GM18507 (cell line): ENCODE results near the gene SLC13A5.
"Not testable (repeated sequence)": the region's sequence is repeated elsewhere in the genome, so short reads cannot be mapped to it uniquely, and the experiment has no call there.

ENCODE experiments used
- DNase-seq: peaks from one replicate; pipeline ENCODE4 v3.0.0; 2011; ENCODE audit warnings: low read depth; ENCODE audit not compliant: insufficient read length; ENCODE audit errors: extremely low spot score
- FAIRE-seq: peaks from 2 replicates; lab custom pipeline; 2011; peaks lifted over from hg19 to GRCh38; lab: Jason Lieb, UNC

Gene SLC13A5

GRCh38 chr17:6713130-6713917 is at the start of gene SLC13A5:
Gene SLC13A5 (minus strand): TSS chr17:6713369. CDS start chr17:6713333, 36 bp downstream.
- no peak for DNase-seq
- FAIRE-seq = no peak

DNA sequence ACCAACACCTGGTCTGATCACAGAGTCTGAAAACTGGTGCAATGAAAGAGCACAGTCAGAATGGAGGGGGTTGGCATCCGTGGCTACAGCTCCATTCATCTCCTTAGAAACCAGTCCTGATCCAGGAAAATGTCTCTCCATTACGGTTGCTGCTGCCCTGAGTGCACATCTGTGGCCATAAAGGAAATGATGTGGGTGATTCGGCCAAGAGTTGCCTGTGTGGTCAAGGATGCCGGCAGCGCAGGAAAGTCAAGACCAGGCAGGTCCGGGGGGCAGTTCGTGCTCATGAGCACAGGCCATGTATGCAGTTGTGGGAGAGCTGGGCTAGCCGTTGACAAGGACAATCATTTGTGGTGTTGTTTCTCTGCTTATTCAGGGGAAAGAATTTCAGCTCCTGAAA is 48.6 kb upstream of the SLC13A5 start:
- no peak for FAIRE-seq

GRCh38 chr17:6757747-6758146 is 44.6 kb upstream of the SLC13A5 start:
- FAIRE-seq = no peak
- no peak for DNase-seq

More for the DNA sequence above, 48.6 kb upstream of the SLC13A5 start:
- DNase-seq = no peak

DNA sequence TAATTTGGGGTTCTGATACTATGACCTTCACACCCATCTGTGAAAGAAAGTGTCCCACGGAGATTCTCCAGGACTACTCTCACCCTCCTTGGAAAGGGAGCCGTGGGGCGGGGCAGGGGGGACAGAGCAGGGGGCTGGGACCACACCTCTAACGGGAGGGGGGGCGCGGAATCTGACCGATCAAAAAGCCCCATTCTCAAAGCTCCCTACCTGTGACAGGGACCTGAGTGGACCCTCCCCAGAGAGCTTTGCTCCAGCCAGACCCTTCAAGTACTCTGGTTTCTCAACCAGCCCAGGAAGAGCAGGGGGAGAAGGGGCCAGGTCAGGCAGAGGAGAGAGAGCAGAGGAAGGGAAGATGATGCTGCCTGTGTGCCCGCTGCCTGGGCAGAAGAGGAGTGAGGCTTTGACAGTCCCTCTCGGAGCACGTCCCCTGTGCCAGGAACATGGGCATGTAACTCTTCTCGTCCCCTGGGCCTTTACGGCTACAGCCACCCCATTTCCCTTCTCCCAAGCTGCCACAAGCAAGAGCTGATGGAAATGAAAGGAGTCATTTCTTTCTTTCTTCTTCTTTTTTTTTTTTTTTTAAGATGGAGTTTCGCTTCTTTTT is 43.4 kb upstream of the SLC13A5 start:
- no peak for DNase-seq
- FAIRE-seq = no peak

GRCh38 chr17:6755731-6756184 is 42.6 kb upstream of the SLC13A5 start, which contains the start of gene XAF1:
Gene XAF1 (plus strand): TSS chr17:6756046. CDS start chr17:6756079, 33 bp downstream.
- DNase-seq = no peak
- FAIRE-seq = peak; percentile 97

GRCh38 chr17:6755281-6755680 is 42.1 kb upstream of the SLC13A5 start:
- DNase-seq (no peak), FAIRE-seq (no peak)

GRCh38 chr17:6753546-6753945 is 40.4 kb upstream of the SLC13A5 start:
- no peak for DNase-seq
- FAIRE-seq = no peak

DNA sequence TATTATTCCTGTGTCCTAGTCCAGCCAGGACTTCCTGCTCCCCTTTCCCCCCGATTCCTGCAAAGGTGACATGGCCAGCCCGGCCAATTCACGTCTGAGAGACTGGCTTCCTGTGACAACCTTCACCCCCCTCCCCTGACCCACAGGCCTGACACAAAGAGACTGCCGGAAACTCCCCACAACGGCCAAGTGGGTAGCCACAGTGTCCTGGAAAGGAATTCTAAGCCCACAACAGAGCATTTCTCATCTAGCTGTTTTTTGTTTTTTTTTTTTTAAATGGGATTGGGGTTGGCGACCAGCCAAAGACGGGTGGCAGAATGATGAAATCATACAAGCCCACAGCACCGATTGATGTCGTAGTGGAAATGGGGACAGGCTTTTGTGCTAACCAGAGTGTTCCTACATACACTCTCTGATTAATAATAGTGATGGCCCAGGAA is 39.9 kb upstream of the SLC13A5 start:
- DNase-seq (no peak), FAIRE-seq (no peak)

DNA sequence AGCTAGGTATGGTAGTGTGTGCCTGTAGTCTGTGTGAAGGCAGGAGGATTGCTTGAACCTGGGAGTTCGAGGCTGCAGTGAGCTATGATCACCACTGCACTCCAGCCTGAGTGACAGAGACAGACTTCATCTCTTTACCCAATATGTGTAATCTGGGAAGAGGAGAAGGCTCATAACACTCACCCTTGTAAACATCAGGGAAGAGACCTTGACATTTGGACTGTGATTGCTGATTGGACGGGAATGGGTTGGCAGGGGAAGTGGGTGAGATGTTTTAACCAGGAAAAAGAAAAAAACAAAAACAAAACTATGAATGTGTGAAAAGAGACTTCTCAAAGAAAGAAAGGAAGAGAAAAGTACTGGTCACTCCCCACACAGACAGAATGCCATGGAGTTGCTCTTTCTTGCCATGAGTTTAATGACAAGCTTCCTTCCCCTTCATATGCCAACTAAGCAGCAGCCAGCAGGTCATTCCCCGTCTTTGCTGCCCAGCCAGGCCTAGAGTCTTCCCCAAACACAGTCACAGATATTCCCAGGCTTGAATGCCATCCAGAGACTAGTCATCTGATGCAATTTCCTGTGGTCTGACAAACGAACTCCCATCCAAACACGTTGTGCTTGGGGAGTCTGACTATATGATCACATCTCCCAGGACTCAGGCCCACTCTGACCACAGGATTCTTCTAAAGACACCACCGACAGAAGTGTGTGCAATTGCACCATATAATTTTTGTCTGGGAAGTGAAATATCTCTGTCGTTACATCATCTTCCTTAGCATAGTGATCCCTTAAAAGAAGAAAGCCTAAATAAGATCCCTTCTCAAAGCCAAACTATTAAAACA is 39.1 kb upstream of the SLC13A5 start:
- DNase-seq = no peak
- FAIRE-seq = no peak

DNA sequence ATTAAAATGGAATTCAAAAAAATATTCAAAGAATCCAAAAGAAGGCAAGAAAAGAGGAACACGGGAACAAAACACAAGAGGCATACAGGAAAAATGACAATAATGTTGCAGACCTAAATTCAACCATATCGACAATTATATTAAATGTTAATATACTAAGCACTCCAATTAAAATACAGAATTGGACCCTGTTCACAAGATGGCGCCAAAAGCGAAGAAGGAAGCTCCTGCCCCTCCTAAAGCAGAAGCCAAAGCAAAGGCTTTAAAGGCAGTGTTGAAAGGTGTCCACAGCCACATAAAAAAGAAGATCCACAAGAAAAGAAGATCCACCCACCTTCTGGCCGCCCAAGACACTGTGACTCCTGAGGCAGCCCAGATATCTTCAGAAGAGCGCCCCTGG is 36.4 kb upstream of the SLC13A5 start:
- no peak for FAIRE-seq
- DNase-seq = no peak

- FAIRE-seq (no peak), DNase-seq (no peak)
Observed at GRCh38 chr17:6748617-6749016, 35.4 kb upstream of the SLC13A5 start.

DNA sequence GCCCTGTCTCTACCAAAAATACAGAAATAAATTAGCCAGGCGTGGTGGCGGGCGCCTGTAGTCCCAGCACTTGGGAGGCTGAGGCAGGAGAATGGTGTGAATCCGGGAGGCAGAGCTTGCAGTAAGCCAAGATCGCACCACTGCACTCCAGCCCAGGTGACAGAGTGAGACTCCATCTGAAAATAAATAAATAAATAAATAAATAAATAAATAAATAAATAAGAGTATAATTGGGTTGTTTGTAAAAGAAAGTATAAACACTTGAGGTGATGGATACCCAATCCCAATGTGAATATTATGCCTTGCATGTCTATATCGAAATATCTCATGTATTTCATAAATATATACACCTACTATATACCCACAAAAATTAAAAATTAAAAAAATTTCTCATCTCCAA is 33.5 kb upstream of the SLC13A5 start:
- not testable (repeated sequence) for DNase-seq, FAIRE-seq

GRCh38 chr17:6729531-6729930 is 16.4 kb upstream of the SLC13A5 start:
- DNase-seq = no peak
- no peak for FAIRE-seq

DNA sequence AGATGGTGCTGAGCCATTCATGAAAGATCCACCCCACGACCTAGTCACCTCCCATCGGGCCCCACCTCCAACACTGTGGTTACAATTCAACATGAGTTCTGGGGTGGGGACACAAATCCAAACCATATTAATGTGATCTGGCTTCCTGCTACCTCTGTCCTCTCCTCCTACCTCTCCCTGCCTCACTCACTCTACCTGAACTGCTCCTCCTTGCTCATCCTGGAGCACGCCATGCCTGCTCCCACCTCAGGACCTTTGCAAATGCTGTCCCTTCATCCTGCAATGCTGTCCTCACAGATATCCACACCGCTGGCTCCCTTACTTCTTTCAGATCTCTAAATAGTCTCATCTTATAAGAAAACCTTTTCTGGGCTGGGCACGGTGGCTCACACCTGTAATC is 10.8 kb upstream of the SLC13A5 start:
- FAIRE-seq (no peak), DNase-seq (no peak)

GRCh38 chr17:6721744-6722143 is 8.6 kb upstream of the SLC13A5 start:
- DNase-seq (no peak), FAIRE-seq (no peak)

- FAIRE-seq (no peak), DNase-seq (no peak)
Observed at GRCh38 chr17:6716736-6717135, 3.6 kb upstream of the SLC13A5 start.

DNA sequence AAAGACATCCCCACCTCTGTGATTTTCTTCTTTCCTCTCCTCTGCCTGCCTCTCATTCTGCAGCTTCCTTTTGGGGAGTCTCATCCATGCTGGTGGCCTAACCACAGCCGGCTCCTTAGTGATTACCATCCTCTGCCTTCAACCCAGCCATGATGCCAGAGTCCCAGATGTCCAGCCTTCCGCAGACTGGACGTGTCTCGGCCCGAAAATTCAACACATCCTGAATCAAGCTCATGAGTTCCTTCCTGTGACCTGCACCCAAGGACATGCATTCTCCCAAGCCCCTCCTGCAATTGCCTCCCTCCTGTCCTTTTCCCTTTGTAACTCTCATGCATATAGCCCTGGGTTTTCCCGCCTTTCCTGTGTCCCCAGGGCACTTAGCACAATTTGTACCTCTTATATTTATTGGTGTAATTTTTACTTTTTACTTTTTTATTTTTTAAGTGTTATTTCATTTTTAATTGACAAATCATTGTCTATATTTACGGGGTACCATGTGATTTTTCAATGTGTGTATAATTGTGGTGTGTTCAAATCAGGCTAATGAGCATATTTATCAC is 1.2 kb upstream of the SLC13A5 start:
- no peak for FAIRE-seq
- no peak for DNase-seq

- FAIRE-seq (no peak), DNase-seq (no peak)
Observed at GRCh38 chr17:6713918-6714271, 726 bp upstream of the SLC13A5 start.

DNA sequence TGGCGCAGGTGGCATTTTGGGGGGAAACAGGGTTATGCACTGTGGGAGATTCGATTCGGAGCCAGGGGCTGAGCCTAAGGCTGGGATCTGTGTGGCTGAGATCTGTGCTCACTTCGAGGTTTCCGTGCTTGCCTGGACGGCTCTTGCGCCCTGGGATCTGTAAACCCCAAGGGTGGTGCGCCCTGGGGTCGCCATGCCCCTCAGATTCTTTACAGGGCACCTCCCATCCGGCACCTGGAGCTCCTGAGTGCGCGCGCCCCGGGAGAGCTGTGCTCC is 377 bp downstream of the SLC13A5 start:
- no peak for FAIRE-seq
- no peak for DNase-seq
